Bronchial epithelial cell (primary cell): Measurements from ENCODE around the gene UBQLN1. TPM values are rescaled to one million over a fixed set of nuclear protein-coding genes. Genes with fewer than 3 reads are reported as not detected.

ENCODE experiments used
- DNase-seq: peaks from one replicate; pipeline ENCODE4 v3.0.0-alpha.2; 2010; ENCODE audit warnings: low read depth
- FAIRE-seq: peaks from 2 replicates; lab custom pipeline; 2011; peaks lifted over from hg19 to GRCh38; lab: Jason Lieb, UNC
- H3K27me3 ChIP-seq: 2 replicates; pipeline ENCODE4 v1.5.1; 2011; ENCODE audit warnings: low read length; ENCODE audit not compliant: control insufficient read depth, insufficient read depth
- H3K36me3 ChIP-seq: 2 replicates; pipeline ENCODE4 v1.5.1; 2011; ENCODE audit warnings: low read length; ENCODE audit not compliant: control insufficient read depth, insufficient read depth
- H3K4me3 ChIP-seq: 2 replicates; pipeline ENCODE4 v1.5.1; 2011; ENCODE audit warnings: mild to moderate bottlenecking, low read depth, low read length, control low read depth
- total RNA-seq: library from RNA; depleted of rRNA; stranded (reverse); fragments of >200 nt; gene quantifications from 2 replicates; pipeline ENCODE4 v1.2.1, GENCODE V29; 2014
- TF ChIP-seq, protein P1 (sequence below): IDR thresholded peaks from 2 replicates; pipeline ENCODE4 v1.5.1; 2011; ENCODE audit warnings: mild to moderate bottlenecking, moderate library complexity, low read length, control low read depth, inconsistent platforms; ENCODE audit not compliant: insufficient read depth, severe bottlenecking

UBQLN1 gene
- total RNA-seq, 1 donor from 2014 or later: 96.4 TPM

DNA sequence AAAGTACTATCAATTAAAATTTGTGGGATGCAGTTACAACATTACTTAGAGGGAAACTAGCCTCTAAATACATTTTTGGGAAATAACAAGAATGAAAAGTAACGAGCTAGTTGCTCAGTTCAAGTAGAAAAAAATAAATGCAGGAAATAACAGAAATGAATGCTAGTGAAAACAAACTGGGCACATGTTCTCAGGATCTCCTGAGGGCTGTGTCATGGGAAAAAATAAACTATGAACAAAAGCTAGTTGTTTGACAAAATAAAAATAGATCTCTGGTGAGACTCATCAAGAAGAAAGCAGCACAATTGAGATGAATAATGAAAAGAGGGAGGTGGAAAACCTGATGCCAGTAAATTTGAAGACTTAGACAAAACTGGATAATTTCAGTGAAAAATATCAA, 68.5 kb downstream of the UBQLN1 start:
- no peak for DNase-seq
- Histone ChIP-seq H3K36me3 (no peaks in the 10 kb centered on the region), H3K27me3 (no peaks in the 10 kb centered on the region), H3K4me3 (no peak overlapping the region)
- no peak for FAIRE-seq
- TF ChIP-seq, protein P1, sequence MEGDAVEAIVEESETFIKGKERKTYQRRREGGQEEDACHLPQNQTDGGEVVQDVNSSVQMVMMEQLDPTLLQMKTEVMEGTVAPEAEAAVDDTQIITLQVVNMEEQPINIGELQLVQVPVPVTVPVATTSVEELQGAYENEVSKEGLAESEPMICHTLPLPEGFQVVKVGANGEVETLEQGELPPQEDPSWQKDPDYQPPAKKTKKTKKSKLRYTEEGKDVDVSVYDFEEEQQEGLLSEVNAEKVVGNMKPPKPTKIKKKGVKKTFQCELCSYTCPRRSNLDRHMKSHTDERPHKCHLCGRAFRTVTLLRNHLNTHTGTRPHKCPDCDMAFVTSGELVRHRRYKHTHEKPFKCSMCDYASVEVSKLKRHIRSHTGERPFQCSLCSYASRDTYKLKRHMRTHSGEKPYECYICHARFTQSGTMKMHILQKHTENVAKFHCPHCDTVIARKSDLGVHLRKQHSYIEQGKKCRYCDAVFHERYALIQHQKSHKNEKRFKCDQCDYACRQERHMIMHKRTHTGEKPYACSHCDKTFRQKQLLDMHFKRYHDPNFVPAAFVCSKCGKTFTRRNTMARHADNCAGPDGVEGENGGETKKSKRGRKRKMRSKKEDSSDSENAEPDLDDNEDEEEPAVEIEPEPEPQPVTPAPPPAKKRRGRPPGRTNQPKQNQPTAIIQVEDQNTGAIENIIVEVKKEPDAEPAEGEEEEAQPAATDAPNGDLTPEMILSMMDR: no peak

DNA sequence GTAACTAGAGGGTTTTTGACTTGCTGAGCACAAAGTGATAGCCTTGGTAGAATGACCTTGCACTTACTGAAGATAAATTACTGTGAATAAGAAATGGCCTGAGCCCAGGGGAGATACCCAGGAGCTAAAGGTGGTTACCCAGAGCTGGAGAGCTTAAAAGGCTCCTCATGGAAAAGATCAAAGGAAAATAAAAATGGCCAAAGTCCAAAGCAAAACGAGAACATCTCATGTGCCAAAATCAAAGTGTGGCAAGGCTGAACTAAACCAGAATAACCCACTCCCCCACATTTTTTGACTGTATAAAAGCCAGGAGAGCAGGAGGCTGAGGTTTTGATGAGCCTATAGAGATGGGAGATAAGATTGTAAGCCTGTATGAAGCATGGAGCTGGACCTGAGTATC, 70.4 kb downstream of the UBQLN1 start:
- H3K27me3 ChIP-seq: no peaks in the 10 kb centered on the region
- FAIRE-seq (no peak), DNase-seq (no peak)
- H3K36me3 ChIP-seq: no peaks in the 10 kb centered on the region
- no peak overlapping the region for H3K4me3 ChIP-seq
- TF ChIP-seq, protein P1: no peak

DNA sequence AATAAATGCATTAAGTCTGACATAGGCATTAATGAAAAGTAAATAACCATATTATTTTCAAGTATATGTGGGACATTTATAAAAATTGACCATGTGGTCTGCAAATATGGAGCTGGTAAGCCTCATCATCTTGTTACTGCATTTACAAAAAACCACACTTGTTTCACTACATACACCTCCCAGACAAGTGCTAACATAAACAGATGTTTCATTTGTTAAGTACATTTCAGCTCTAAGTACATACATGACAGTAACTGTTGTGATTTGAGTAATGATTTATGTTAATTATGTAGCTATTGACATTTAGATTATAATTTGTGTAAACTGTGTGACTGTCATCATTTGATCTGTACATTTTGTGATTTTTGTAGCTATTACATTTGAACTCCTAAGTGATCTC, 70.9 kb downstream of the UBQLN1 start:
- FAIRE-seq (no peak), DNase-seq (no peak)
- H3K36me3 ChIP-seq: no peaks in the 10 kb centered on the region
- H3K27me3 ChIP-seq: no peaks in the 10 kb centered on the region
- TF ChIP-seq, protein P1: no peak
- no peak overlapping the region for H3K4me3 ChIP-seq

DNA sequence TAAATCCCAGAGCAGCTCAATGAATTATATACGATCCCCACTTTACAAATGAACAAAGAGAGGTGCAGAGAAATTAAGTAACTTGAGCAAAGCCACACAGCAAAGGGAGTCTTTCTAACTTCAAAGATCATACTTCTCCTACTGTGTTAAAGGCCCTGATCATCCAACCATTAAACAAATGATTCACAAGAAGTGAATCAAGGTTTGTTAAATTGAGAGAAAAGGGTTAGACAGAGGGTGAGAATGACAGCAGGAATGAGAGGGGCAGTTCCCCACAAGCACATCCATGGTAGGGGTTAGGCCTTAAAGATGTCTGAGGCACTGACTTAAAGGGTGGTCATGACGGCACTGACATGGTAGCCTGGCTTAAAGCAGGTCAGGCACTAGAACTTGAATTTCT, 74.1 kb downstream of the UBQLN1 start:
- TF ChIP-seq, protein P1: no peak
- Histone ChIP-seq H3K27me3 (no peaks in the 10 kb centered on the region), H3K4me3 (no peak overlapping the region), H3K36me3 (peaks cover 2% of the 10 kb centered on the region)
- DNase-seq: no peak
- FAIRE-seq: no peak

DNA sequence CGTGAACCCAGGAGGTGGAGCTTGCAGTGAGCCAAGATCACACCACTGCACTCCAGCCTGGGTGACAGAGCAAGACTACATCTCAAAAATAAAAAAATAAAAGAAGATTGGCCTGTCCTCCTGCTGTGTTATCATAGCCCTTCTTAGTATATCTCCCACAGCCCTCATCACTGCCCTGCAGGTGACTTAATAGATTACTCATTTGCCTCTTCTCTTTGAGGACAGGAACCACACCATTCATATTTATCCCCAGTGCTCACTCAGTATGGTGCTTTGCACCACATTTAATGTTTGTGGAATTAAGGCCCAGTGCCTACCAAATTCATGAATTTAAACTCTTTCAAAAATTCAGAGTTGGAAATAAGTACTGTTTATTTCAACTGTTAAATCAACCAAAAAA, 74.5 kb downstream of the UBQLN1 start:
- Histone ChIP-seq H3K36me3 (peaks cover 2% of the 10 kb centered on the region), H3K27me3 (no peaks in the 10 kb centered on the region), H3K4me3 (no peak overlapping the region)
- TF ChIP-seq, protein P1: no peak
- FAIRE-seq (no peak), DNase-seq (no peak)

DNA sequence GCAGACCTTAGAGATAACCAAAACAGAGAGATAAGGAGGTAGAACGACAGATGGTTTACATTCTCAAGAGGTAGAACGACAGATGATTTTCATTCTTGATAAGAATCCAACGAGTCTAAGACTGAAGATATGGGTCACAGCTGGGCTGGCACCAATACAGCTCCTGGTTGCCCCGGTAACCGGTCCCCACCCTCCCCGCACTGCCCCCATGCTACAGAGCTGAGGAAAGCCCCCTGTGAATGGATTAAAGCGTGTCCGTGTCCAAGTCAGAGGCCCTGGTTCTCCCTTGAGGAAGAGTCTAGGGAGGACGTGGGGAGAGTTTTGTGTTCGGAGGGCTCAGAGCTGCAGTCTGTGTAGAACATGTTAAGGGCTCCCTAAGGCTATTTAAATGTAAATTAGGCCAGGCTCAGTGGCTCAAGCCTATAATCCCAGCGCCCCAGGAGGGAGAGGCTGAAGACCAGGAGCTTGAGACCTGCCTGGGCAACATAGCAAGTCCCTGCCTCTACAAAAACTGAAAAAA, 76.8 kb downstream of the UBQLN1 start:
- FAIRE-seq: no peak

More for the DNA sequence above, 76.8 kb downstream of the UBQLN1 start:
- Histone ChIP-seq H3K4me3 (no peak overlapping the region), H3K36me3 (peaks cover 2% of the 10 kb centered on the region), H3K27me3 (no peaks in the 10 kb centered on the region)
- DNase-seq: no peak
- TF ChIP-seq, protein P1: no peak
